ENCODE results near the gene RPL13A.

- TF ChIP-seq ZNF274 (IDR thresholded peaks at IDR 0.05; ENCODE audit: low read depth, low read length) (no peak), SUZ12 (IDR thresholded peaks at IDR 0.05; ENCODE audit: extremely low read depth, insufficient read depth, insufficient read length) (no peak), YY1 (IDR thresholded peaks at IDR 0.05; ENCODE audit: insufficient read depth, insufficient read length) (no peak)
Measured at GRCh38 chr19:49524812-49525455, 37.5 kb downstream of the RPL13A start.

Data from NT2/D1 (cell line).